ENCODE measurements around the gene IGFL1.
A peak's percentile ranks its signal among the peaks of the same experiment; 100 is the strongest.
"Not testable (repeated sequence)": the region's sequence is repeated elsewhere in the genome, so short reads cannot be mapped to it uniquely, and the experiment has no call there.

IGFL1 gene

DNA sequence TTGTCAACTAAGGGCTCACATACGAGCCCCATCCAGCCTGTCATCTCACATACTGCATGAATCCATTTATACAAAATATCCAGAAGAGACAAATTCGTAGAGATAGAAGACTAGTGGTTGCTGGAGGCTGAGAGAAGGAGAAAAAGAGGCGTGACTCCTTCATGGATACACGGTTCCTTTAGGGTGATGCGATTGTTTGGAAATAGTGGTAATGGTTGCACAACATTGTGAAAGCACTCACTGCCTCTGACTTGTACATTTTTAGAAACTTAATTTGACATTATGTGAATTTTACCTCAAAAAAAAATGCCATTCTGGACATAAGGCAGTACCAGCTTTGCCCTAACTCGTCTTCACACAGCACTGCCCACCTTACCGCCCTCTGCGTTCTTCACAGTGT lies 27.3 kb downstream of the IGFL1 start:
- DNase-seq (ENCODE audit: low read depth) = no peak
- no peak overlapping the region for H3K4me3 ChIP-seq (ENCODE audit: control insufficient read depth, low read depth, low read length)
- TF ChIP-seq CTCF (IDR thresholded peaks at IDR 0.05; ENCODE audit: control insufficient read depth, insufficient read depth, low read depth, low read length, missing control alignments) = no peak

DNA sequence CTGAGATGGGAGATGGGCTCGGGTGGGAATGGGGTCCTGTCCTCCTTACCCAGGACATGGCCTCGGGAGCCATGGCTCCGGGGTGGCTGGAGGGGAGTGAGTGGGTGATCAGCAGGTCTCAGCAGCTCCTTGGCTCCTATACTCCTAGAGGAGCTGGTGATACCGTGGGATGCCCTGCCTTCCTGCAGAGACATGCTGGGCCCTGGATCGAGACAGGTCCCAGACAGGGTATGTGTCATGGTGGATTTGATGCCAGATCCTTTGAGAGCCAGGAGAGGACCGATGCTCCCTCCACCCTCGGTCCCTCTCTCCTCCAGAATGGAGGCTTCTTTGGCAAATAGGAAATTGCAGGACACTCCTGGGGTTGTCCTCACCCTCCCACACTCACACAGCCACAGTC lies 32.0 kb downstream of the IGFL1 start:
- DNase-seq (ENCODE audit: low read depth); H3K4me3 ChIP-seq (ENCODE audit: control insufficient read depth, low read depth, low read length): not testable (repeated sequence)

DNA sequence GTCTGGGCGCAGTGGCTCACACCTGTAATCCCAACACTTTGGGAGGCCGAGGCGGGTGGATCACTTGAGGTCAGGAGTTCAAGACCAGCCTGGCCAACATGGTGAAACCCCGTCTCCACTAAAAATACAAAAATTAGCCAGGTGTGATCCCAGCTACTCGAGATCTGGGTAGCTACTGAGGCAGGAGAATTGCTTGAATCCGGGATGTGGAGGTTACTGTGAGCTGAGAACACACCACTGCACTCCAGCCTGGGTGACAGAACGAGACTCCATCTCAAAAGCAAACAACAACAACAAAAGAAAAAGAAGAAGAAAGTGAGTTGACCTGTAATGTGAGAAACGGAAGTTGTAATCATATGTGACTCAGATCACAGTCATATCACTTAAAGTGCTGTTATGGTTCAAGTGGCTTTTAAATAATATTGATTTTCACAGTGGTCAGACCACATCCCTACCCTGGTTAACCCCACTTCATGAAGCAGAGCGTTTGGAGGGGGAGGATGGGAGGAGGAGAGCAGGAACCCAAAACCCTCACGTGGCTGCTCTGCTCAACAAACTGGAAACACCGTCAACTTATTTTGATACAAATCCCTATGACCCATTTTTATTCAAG lies 33.2 kb downstream of the IGFL1 start:
- DNase-seq (ENCODE audit: low read depth); H3K4me3 ChIP-seq (ENCODE audit: control insufficient read depth, low read depth, low read length): not testable (repeated sequence)

DNA sequence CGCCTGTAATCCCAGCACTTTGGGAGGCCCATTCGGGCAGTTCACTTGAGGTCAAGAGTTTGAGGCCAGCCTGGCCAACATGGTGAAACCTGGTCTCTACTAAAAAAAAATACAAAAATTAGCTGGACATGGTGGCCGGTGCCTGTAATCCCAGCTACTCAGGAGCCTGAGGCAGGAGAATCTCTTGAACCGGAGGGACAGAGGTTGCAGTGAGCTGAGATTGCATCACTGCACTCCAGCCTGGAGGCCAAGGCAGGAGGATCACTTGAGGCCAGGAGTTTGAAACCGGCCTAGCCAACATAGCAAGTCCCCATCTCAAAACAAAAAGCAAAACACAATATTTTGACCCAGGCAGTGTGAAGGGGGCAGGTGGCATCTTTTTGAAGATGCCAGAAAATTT lies 35.3 kb downstream of the IGFL1 start:
- not testable (repeated sequence) for H3K4me3 ChIP-seq (ENCODE audit: control insufficient read depth, low read depth, low read length); DNase-seq (ENCODE audit: low read depth)

- H3K4me3 ChIP-seq (ENCODE audit: control insufficient read depth, low read depth, low read length) = no peak overlapping the region
- peak; percentile 78 for TF ChIP-seq CTCF (IDR thresholded peaks at IDR 0.05; ENCODE audit: control insufficient read depth, insufficient read depth, low read depth, low read length, missing control alignments)
- DNase-seq (ENCODE audit: low read depth) = peak; percentile 52
Observed at GRCh38 chr19:46265217-46265828, 35.8 kb downstream of the IGFL1 start.

GRCh38 chr19:46269101-46269500 lies 39.6 kb downstream of the IGFL1 start:
- DNase-seq (ENCODE audit: low read depth) = no peak
- no peak for TF ChIP-seq CTCF (IDR thresholded peaks at IDR 0.05; ENCODE audit: control insufficient read depth, insufficient read depth, low read depth, low read length, missing control alignments)
- H3K4me3 ChIP-seq (ENCODE audit: control insufficient read depth, low read depth, low read length) = no peak overlapping the region

GRCh38 chr19:46270521-46271256 lies 41.1 kb downstream of the IGFL1 start:
- no peak for DNase-seq (ENCODE audit: low read depth)
- H3K4me3 ChIP-seq (ENCODE audit: control insufficient read depth, low read depth, low read length) = no peak overlapping the region
- TF ChIP-seq CTCF (IDR thresholded peaks at IDR 0.05; ENCODE audit: control insufficient read depth, insufficient read depth, low read depth, low read length, missing control alignments) = no peak

GRCh38 chr19:46271481-46272197 lies 42.1 kb downstream of the IGFL1 start:
- DNase-seq (ENCODE audit: low read depth) = peak; percentile 40
- H3K4me3 ChIP-seq (ENCODE audit: control insufficient read depth, low read depth, low read length) = no peak overlapping the region
- no peak for TF ChIP-seq CTCF (IDR thresholded peaks at IDR 0.05; ENCODE audit: control insufficient read depth, insufficient read depth, low read depth, low read length, missing control alignments)

DNA sequence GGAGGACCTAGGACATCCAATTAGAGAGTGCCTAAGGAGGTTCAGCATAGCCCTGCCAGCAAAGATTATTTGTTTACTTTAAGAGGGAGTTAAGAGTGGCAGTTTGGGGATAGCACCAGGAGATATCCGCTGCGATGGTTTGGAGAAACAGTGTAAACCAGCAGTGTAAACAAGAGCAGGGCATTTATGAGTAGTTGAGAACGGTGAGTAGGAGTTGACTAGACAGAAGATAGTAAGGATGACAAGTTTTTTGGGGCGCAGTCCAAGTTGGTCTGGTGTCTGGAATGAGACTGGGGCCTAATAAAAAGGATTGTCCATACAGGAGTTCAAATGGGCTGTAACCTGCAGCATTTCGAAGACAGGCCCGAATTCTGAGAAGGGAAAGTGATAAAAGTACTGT lies 44.4 kb downstream of the IGFL1 start:
- DNase-seq (ENCODE audit: low read depth); H3K4me3 ChIP-seq (ENCODE audit: control insufficient read depth, low read depth, low read length): not testable (repeated sequence)

Measured in AG09309 (cell line).